IMR-90 (cell line): Measurements from ENCODE around the gene TRHDE. TPM values are rescaled to one million over a fixed set of nuclear protein-coding genes. Genes with fewer than 3 reads are reported as not detected.

Experiments
- ATAC-seq: fragments of 200-7000 bp; cut with Tn5 transposase; 2 replicates; pipeline ENCODE4 v1.9.1; 2020; ENCODE audit warnings: low read depth, mild to moderate bottlenecking, moderate library complexity
- BruUV-seq: library from RNA; stranded (reverse); fragments of 400-500 nt; replicated peaks from 2 replicates; lab custom pipeline; 2021; lab: Mats Ljungman, UMichigan
- CTCF ChIA-PET: fragments of 300-600 bp; formaldehyde crosslinking; extraction: SDS; loops from one replicate; lab custom pipeline; 2021; ENCODE audit warnings: antibody characterized with exemption; lab: Yijun Ruan, JAX
- POLR2A ChIA-PET: fragments of 300-600 bp; sonication (Branson Sonifier 250); formaldehyde crosslinking; loops from one replicate; lab custom pipeline; 2022; ENCODE audit warnings: antibody characterized with exemption; ENCODE audit not compliant: unreplicated experiment; lab: Charles Lee
- DNase-seq: peaks from one replicate; pipeline ENCODE4 v3.0.0; 2013
- H2AFZ ChIP-seq: replicated peaks from 2 replicates; pipeline ENCODE3; 2013; ENCODE audit warnings: low read length, mild to moderate bottlenecking; ENCODE audit not compliant: poor library complexity
- H2AK5ac ChIP-seq: 2 replicates; pipeline ENCODE4 v1.6.1; 2013; ENCODE audit warnings: low read depth, low read length, inconsistent platforms
- H2AK9ac ChIP-seq: replicated peaks from 2 replicates; pipeline ENCODE3; 2013; ENCODE audit warnings: mild to moderate bottlenecking, low read depth, low read length, moderate library complexity; ENCODE audit not compliant: poor library complexity
- H2BK120ac ChIP-seq: 2 replicates; pipeline ENCODE4 v1.6.1; 2013; ENCODE audit warnings: low read depth, low read length, inconsistent platforms
- H2BK15ac ChIP-seq: 3 replicates; pipeline ENCODE4 v1.6.1; 2013; ENCODE audit warnings: low read depth, low read length, inconsistent platforms
- H2BK20ac ChIP-seq: 2 replicates; pipeline ENCODE4 v1.6.1; 2013; ENCODE audit warnings: low read depth, mild to moderate bottlenecking, inconsistent platforms, low read length, moderate library complexity
- H2BK5ac ChIP-seq: 2 replicates; pipeline ENCODE4 v1.6.1; 2013; ENCODE audit warnings: mild to moderate bottlenecking, low read depth, low read length, inconsistent platforms; ENCODE audit not compliant: poor library complexity, severe bottlenecking
- H3K14ac ChIP-seq: replicated peaks from 2 replicates; pipeline ENCODE4 v1.6.1; 2013; ENCODE audit warnings: low read depth, low read length, inconsistent platforms
- H3K18ac ChIP-seq: 2 replicates; pipeline ENCODE4 v1.6.1; 2013; ENCODE audit warnings: low read depth, low read length, control low read depth
- H3K23ac ChIP-seq: 2 replicates; pipeline ENCODE4 v1.6.1; 2013; ENCODE audit warnings: low read depth, low read length, inconsistent platforms
- H3K27ac ChIP-seq: 2 replicates; pipeline ENCODE4 v1.5.1; 2013; ENCODE audit warnings: mild to moderate bottlenecking, control low read depth, low read length; ENCODE audit not compliant: insufficient read depth
- H3K27me3 ChIP-seq: 2 replicates; pipeline ENCODE4 v1.6.1; 2013; ENCODE audit warnings: low read length; ENCODE audit not compliant: control insufficient read depth, insufficient read depth
- H3K36me3 ChIP-seq: 2 replicates; pipeline ENCODE4 v1.6.1; 2013; ENCODE audit warnings: low read length, mixed read lengths; ENCODE audit not compliant: control insufficient read depth, insufficient read depth
- H3K4ac ChIP-seq: 2 replicates; pipeline ENCODE4 v1.6.1; 2013; ENCODE audit warnings: low read depth, low read length, inconsistent platforms
- H3K4me1 ChIP-seq: 2 replicates; pipeline ENCODE4 v1.6.1; 2013; ENCODE audit warnings: low read length, mixed read lengths; ENCODE audit not compliant: control insufficient read depth, insufficient read depth
- H3K4me2 ChIP-seq: 2 replicates; pipeline ENCODE4 v1.6.1; 2013; ENCODE audit warnings: low read depth, mild to moderate bottlenecking, control low read depth, low read length, moderate library complexity
- H3K4me3 ChIP-seq: 2 replicates; pipeline ENCODE4 v1.5.1; 2013; ENCODE audit warnings: low read depth, mild to moderate bottlenecking, control low read depth, low read length, moderate library complexity; ENCODE audit not compliant: insufficient read depth
- H3K56ac ChIP-seq: 2 replicates; pipeline ENCODE4 v1.6.1; 2013; ENCODE audit warnings: low read length, inconsistent platforms; ENCODE audit not compliant: insufficient read depth; ENCODE audit errors: extremely low read depth
- H3K79me1 ChIP-seq, 2 experiments: 2 replicates each; pipeline ENCODE4 v1.6.1; 2013; ENCODE audit warnings: low read length in 2 of 2, inconsistent platforms in 1 of 2, low read depth in 1 of 2
- H3K9ac ChIP-seq: 2 replicates; pipeline ENCODE4 v1.6.1; 2013; ENCODE audit warnings: low read depth, low read length, control low read depth
- H3K9me1 ChIP-seq: 2 replicates; pipeline ENCODE4 v1.6.1; 2013; ENCODE audit warnings: low read length, inconsistent platforms; ENCODE audit not compliant: insufficient read depth
- H3K9me3 ChIP-seq: 2 replicates; pipeline ENCODE4 v1.6.1; 2013; ENCODE audit warnings: low read length; ENCODE audit not compliant: control insufficient read depth, insufficient read depth
- H4K20me1 ChIP-seq: 2 replicates; pipeline ENCODE4 v1.6.1; 2013; ENCODE audit warnings: low read length, inconsistent platforms; ENCODE audit not compliant: insufficient read depth
- H4K5ac ChIP-seq: 2 replicates; pipeline ENCODE4 v1.6.1; 2013; ENCODE audit warnings: mild to moderate bottlenecking, low read depth, low read length, control low read depth
- H4K8ac ChIP-seq, 2 experiments: 2 replicates each; pipeline ENCODE4 v1.6.1; 2013; ENCODE audit warnings: low read depth in 2 of 2, low read length in 2 of 2, control low read depth in 1 of 2, inconsistent platforms in 1 of 2
- H4K91ac ChIP-seq: 2 replicates; pipeline ENCODE4 v1.6.1; 2013; ENCODE audit warnings: low read depth, low read length, inconsistent platforms; ENCODE audit not compliant: insufficient read depth
- BHLHE40 ChIP-seq: fragments of 150-350 bp; IDR thresholded peaks from 2 replicates; pipeline ENCODE4 v1.6.1; 2016; ENCODE audit warnings: mild to moderate bottlenecking, low read depth, low read length
- CEBPB ChIP-seq: IDR thresholded peaks from 2 replicates; pipeline ENCODE4 v1.6.1; 2012; ENCODE audit warnings: low read depth, low read length, improper control_type of control experiment
- CHD1 ChIP-seq: IDR thresholded peaks from 2 replicates; pipeline ENCODE4 v1.6.1; 2012; ENCODE audit warnings: low read depth, low read length, improper control_type of control experiment
- ELK1 ChIP-seq: fragments of 150-350 bp; IDR thresholded peaks from 2 replicates; pipeline ENCODE4 v1.6.1; 2016; ENCODE audit warnings: low read depth, mild to moderate bottlenecking, low read length, moderate library complexity, borderline replicate concordance
- FOS ChIP-seq: fragments of 150-350 bp; IDR thresholded peaks from 2 replicates; pipeline ENCODE4 v1.6.1; 2016; ENCODE audit warnings: low read depth, low read length
- MAFK ChIP-seq: IDR thresholded peaks from 2 replicates; pipeline ENCODE4 v1.6.1; 2012; ENCODE audit warnings: low read depth, low read length, improper control_type of control experiment
- MAZ ChIP-seq: IDR thresholded peaks from 2 replicates; pipeline ENCODE4 v1.6.1; 2012; ENCODE audit warnings: low read depth, mild to moderate bottlenecking, low read length, improper control_type of control experiment, moderate library complexity, borderline replicate concordance
- MXI1 ChIP-seq: IDR thresholded peaks from 2 replicates; pipeline ENCODE4 v1.6.1; 2012; ENCODE audit warnings: low read depth, mild to moderate bottlenecking, low read length, moderate library complexity, borderline replicate concordance
- NFE2L2 ChIP-seq: fragments of 150-350 bp; IDR thresholded peaks from 2 replicates; pipeline ENCODE4 v1.6.1; 2016; ENCODE audit warnings: low read depth, mild to moderate bottlenecking, low read length
- POLR2A ChIP-seq: IDR thresholded peaks from 2 replicates; pipeline ENCODE4 v1.6.1; 2012; ENCODE audit warnings: mild to moderate bottlenecking, low read depth, low read length
- RAD21 ChIP-seq: IDR thresholded peaks from 2 replicates; pipeline ENCODE4 v1.6.1; 2012; ENCODE audit warnings: low read length, improper control_type of control experiment
- RCOR1 ChIP-seq: IDR thresholded peaks from 2 replicates; pipeline ENCODE4 v1.6.1; 2012; ENCODE audit warnings: mild to moderate bottlenecking, low read length, improper control_type of control experiment; ENCODE audit not compliant: insufficient replicate concordance
- RFX5 ChIP-seq: IDR thresholded peaks from 2 replicates; pipeline ENCODE4 v1.8.0; 2012; ENCODE audit warnings: low read depth, mild to moderate bottlenecking, low read length, moderate library complexity
- SMC3 ChIP-seq: fragments of 150-350 bp; IDR thresholded peaks from 2 replicates; pipeline ENCODE4 v1.6.1; 2016; ENCODE audit warnings: low read depth, mild to moderate bottlenecking, antibody characterized with exemption, low read length, moderate library complexity
- USF2 ChIP-seq: fragments of 150-350 bp; IDR thresholded peaks from 2 replicates; pipeline ENCODE4 v1.6.1; 2017; ENCODE audit warnings: mild to moderate bottlenecking, antibody characterized with exemption, low read length, low read depth
- dilution Hi-C: fragments of 300-500 bp; cut with HindIII; formaldehyde crosslinking; loops from one replicate; pipeline ENCODE4 v1.14.3; 2018; ENCODE audit warnings: low sequenced_read_pairs; ENCODE audit not compliant: unreplicated experiment
- in situ Hi-C: fragments of 300-500 bp; cut with MboI; formaldehyde crosslinking; loops from 3 replicates; pipeline ENCODE4 v1.14.3; 2019; ENCODE audit warnings: low sequenced_read_pairs, inconsistent platforms, mixed read lengths
- intact Hi-C: fragments of 100-400 bp; cut with micrococcal nuclease; formaldehyde crosslinking; loops from 2 replicates; pipeline ENCODE4 v1.10.0; 2022
- polyA plus RNA-seq, 3 experiments: library from polyadenylated mRNA; depleted of rRNA; stranded (reverse); fragments of >200 nt; gene quantifications; 2 replicates each; pipeline ENCODE4 v1.2.3, GENCODE V29; 2012; ENCODE audit warnings: low replicate concordance in 1 of 3
- total RNA-seq: library from RNA; depleted of rRNA; stranded (reverse); fragments of >200 nt; gene quantifications from 2 replicates; pipeline ENCODE4 v1.2.3, GENCODE V29; 2012

TRHDE gene
- total and polyA plus RNA-seq, 2 of the 4 experiments (the other 2 are of a cell fraction): 33.7 to 65.1 TPM

- ATAC-seq (no peak), DNase-seq (no peak)
- Histone ChIP-seq H2BK5ac (no peak overlapping the region), H3K4ac (no peak overlapping the region), H3K56ac (no peak overlapping the region), H3K9me1 (no peaks in the 10 kb centered on the region), H3K79me1 (peaks cover 5 to 23% of the 10 kb centered on the region in 2 experiments; a peak in 3 of 4 replicates), H4K20me1 (no peaks in the 10 kb centered on the region), H4K5ac (no peak overlapping the region), H3K27ac (no peak overlapping the region), H3K36me3 (no peaks in the 10 kb centered on the region), H2AFZ (no peak overlapping the region), H3K9me3 (peaks cover 3% of the 10 kb centered on the region), H2BK120ac (no peak overlapping the region), H3K4me3 (no peak overlapping the region), H2BK15ac (no peak overlapping the region), H3K4me2 (no peak overlapping the region), H2BK20ac (no peak overlapping the region), H3K14ac (no peak overlapping the region), H2AK9ac (no peak overlapping the region), H4K8ac (no peak overlapping the region), H4K91ac (no peak overlapping the region), H3K4me1 (no peaks in the 10 kb centered on the region), H3K27me3 (no peaks in the 10 kb centered on the region), H3K23ac (no peak overlapping the region), H3K18ac (no peak overlapping the region), H2AK5ac (no peak overlapping the region), H3K9ac (no peak overlapping the region)
- in situ Hi-C loops: no loop called here
- dilution Hi-C loops: no loop called here
- TF ChIP-seq POLR2A: no peak
- TF ChIP-seq MAZ: no peak
- no peak for TF ChIP-seq MXI1
- TF ChIP-seq USF2: no peak
- TF ChIP-seq RAD21: no peak
- TF ChIP-seq MAFK: no peak
- TF ChIP-seq RCOR1: no peak
- no peak for TF ChIP-seq CEBPB
- no peak for TF ChIP-seq FOS
- no peak for TF ChIP-seq ELK1
- TF ChIP-seq RFX5: no peak
- TF ChIP-seq CHD1: no peak
- TF ChIP-seq BHLHE40: no peak
- TF ChIP-seq SMC3: no peak
- no peak for TF ChIP-seq NFE2L2
- BruUV-seq: no TSS peak
- CTCF ChIA-PET: no interaction called here
- POLR2A ChIA-PET: no interaction called here
- intact Hi-C loops: no loop called here
These were observed 180.9 kb downstream of the TRHDE start for GRCh38 chr12:72453066-72453465.
